Measurements from ENCODE around the gene CRABP1.
A peak's percentile ranks its signal among the peaks of the same experiment; 100 is the strongest.

CRABP1 gene

DNA sequence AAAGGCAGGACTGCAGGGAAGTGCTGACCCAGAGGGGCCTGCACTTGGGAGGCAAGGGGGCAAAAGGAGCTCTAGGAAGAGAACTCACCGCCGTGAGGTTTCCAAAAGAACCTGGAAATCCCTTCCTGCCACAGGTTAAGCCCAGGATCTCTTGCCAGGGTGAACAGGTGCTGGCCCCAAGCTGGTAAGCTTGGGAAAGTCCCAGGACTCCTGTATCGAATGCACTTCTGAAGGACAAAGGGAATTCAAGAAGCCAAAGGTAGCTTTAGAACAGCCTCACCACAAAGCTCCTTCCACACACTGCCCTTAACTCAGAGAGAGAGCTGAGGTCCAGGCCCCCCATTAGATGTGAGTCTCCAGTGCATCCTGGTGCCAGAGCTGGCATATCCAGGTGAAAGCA is 28.9 kb upstream of the CRABP1 start:
- in situ Hi-C loops (cut with HindIII; ENCODE audit: low sequenced_read_pairs), result no loop called here
- H3K4me3 ChIP-seq (ENCODE audit: low read depth, low read length), result no peak overlapping the region
- DNase-seq (ENCODE audit: low read depth), result no peak
- TF ChIP-seq, protein P1, sequence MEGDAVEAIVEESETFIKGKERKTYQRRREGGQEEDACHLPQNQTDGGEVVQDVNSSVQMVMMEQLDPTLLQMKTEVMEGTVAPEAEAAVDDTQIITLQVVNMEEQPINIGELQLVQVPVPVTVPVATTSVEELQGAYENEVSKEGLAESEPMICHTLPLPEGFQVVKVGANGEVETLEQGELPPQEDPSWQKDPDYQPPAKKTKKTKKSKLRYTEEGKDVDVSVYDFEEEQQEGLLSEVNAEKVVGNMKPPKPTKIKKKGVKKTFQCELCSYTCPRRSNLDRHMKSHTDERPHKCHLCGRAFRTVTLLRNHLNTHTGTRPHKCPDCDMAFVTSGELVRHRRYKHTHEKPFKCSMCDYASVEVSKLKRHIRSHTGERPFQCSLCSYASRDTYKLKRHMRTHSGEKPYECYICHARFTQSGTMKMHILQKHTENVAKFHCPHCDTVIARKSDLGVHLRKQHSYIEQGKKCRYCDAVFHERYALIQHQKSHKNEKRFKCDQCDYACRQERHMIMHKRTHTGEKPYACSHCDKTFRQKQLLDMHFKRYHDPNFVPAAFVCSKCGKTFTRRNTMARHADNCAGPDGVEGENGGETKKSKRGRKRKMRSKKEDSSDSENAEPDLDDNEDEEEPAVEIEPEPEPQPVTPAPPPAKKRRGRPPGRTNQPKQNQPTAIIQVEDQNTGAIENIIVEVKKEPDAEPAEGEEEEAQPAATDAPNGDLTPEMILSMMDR (IDR thresholded peaks at IDR 0.05; ENCODE audit: low read depth, low read length, missing control alignments), result no peak

DNA sequence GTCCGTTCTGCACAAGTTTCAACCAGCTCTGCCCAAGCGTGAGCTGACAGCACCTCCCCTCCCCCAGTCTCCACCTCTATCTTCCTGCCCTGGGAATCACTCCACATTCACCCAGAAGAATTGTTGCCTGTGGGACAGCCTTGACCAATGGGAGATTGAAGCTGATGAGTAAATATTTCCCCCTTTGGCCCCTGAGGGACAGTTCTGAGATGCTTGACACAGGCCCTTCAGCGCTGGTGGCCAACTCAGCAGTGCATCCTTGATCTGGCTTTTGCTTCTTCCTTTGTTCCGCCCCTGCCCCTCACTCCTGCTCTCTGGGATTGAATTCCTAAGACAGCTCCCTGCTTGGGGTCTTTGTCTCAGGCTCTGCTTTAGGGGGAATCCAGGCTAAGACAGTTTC is 27.6 kb upstream of the CRABP1 start:
- H3K4me3 ChIP-seq (ENCODE audit: low read depth, low read length), result no peak overlapping the region
- in situ Hi-C loops (cut with HindIII; ENCODE audit: low sequenced_read_pairs), result no loop called here
- TF ChIP-seq, protein P1 (IDR thresholded peaks at IDR 0.05; ENCODE audit: low read depth, low read length, missing control alignments), result no peak
- DNase-seq (ENCODE audit: low read depth), result no peak

DNA sequence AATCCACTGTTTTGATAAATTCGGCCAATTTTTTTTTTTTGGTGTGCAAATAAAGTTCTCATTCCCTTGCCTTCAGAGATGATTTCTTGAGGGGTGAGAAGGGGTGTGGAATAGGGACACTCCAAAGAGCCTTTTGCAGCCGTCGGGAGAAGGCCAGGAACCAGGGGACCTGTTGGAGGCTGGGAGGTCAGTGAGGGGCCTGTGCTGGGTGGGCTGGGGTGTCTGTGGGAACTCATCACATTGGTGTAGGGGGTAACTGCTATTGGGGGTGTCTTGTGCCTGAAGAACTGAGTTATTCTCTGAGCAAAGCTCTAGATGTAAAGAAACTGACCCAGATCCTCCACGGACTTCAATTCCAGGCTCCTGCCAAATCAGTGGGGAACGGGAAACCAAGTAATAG is 27.2 kb upstream of the CRABP1 start:
- DNase-seq (ENCODE audit: low read depth), result no peak
- no peak overlapping the region for H3K4me3 ChIP-seq (ENCODE audit: low read depth, low read length)
- TF ChIP-seq, protein P1 (IDR thresholded peaks at IDR 0.05; ENCODE audit: low read depth, low read length, missing control alignments), result no peak
- in situ Hi-C loops (cut with HindIII; ENCODE audit: low sequenced_read_pairs), result no loop called here

DNA sequence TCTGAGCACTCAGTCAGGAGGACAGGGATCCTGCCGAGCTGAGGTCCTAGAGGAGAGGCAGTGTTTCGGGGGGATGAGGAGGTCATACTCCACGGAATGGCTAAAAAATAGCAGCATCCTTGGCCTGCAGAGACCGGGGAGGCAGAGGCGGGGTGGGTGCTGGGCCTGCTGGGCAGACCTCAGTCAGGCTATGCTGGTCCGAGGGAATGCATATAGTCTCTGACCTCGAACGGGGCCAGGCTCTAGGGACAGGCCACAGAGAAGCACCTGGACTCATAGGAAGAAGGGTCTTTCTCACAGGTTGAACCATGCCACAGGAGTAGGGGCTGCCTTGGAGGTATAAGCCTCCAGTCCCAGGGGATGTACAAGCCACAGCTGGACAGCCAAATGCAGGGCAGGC is 26.8 kb upstream of the CRABP1 start:
- no peak overlapping the region for H3K4me3 ChIP-seq (ENCODE audit: low read depth, low read length)
- TF ChIP-seq, protein P1 (IDR thresholded peaks at IDR 0.05; ENCODE audit: low read depth, low read length, missing control alignments), result no peak
- DNase-seq (ENCODE audit: low read depth), result no peak
- in situ Hi-C loops (cut with HindIII; ENCODE audit: low sequenced_read_pairs), result no loop called here

DNA sequence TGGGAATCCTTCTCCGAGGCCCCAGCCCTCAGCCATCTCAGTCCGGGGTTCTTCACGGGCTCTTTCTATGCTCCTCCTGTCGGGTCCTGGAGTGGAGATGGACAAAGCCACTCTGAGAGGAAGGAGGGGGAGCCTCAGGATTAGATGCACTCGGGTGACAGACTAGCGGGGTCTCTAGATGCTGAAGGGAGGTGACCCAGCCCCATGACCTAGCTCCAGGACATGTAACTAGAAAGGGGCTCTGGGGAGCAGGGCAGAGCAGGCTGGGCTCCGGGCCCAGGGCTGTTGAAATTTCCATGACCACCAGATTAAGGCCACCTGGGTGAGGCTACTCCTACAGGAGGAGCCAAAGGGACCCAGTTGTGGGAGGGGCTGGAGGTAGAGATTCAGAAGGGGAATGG is 26.0 kb upstream of the CRABP1 start:
- TF ChIP-seq, protein P1 (IDR thresholded peaks at IDR 0.05; ENCODE audit: low read depth, low read length, missing control alignments), result no peak
- in situ Hi-C loops (cut with HindIII; ENCODE audit: low sequenced_read_pairs), result no loop called here
- no peak for DNase-seq (ENCODE audit: low read depth)
- no peak overlapping the region for H3K4me3 ChIP-seq (ENCODE audit: low read depth, low read length)

DNA sequence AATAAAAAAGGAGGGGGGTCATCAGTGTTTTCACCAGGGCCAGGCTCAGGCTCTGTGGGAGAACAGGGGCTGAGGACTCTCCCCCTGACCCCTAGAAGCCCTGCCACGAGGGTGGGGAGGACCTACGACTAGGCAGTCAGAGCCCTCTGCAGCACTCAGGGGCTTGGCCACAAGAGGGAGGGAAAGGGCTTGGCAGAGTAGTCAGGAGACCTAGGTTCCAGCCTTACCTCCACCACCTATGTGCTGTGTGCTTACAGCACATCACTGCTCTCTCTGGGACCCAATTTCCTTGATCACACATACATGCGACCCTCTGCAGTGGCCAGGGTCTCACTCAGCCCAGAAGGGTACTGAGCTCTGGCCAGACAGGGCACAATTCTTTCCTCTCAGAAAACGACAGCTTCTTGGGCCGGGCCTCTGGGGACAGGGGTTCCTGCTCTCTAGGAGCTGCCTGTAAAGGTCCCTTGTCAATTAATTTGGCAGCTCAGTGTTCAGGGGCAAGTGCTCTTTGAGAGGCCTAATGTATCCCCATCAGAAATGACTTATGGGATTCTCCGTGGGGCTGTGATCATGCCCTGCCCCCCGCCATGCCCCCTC is 24.4 kb upstream of the CRABP1 start:
- in situ Hi-C loops (cut with HindIII; ENCODE audit: low sequenced_read_pairs), result no loop called here
- TF ChIP-seq, protein P1 (IDR thresholded peaks at IDR 0.05; ENCODE audit: low read depth, low read length, missing control alignments), result peak; percentile 42
- no peak for DNase-seq (ENCODE audit: low read depth)

More for the DNA sequence above, 24.4 kb upstream of the CRABP1 start:
- no peak overlapping the region for H3K4me3 ChIP-seq (ENCODE audit: low read depth, low read length)
